HG03457 (cell line): Measurements from ENCODE around the gene MED10.

Experiments used
- ATAC-seq: cut with Tn5 transposase; IDR thresholded peaks from one replicate; pipeline ENCODE4 v1.9.1; 2021; ENCODE audit warnings: moderate number of reproducible peaks; ENCODE audit not compliant: unreplicated experiment

MED10 gene, protein sequence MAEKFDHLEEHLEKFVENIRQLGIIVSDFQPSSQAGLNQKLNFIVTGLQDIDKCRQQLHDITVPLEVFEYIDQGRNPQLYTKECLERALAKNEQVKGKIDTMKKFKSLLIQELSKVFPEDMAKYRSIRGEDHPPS

DNA sequence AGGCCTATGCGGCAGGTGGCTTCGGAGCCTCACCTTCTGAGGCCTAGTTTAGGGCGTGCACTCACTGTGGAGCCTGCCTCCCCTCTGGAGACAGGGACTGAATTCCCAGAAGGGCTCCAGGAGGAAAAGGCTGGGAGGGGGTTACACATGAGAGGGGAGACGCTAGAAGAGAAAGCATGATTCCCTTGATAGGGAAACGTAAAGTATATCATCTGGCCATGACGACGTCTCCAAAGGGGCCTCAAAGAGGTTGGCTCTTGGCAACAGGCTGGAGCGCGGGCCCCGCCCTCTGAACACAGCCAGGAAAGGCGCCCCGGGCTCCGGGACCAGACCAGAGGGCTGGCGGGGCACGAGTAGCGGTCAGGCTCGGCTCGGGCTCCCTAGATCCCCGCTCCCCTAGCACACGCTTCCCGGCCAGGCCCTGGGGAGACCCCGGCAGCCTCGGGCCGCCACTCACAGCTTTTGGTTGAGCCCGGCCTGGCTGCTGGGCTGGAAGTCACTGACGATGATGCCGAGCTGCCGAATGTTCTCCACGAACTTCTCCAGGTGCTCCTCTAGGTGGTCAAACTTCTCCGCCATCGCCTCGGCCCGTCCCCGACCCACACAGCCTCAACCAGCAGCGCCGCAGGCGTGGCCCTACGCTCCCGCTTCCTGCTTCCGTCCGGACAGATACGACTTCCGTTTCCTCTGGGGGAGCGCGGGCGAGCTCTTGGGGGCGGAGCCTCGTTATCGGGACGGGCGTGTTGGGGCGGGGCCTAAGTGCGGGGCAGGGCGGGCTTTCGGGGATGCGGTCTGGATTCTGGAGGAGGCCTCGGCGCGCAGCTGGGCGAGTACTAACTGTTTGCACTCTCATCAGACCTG lies at the start of gene MED10:
TSS of gene MED10 (minus strand) at position 643 of the 861 bp plus-strand sequence. CDS start at position 579, 64 bp downstream.
- ATAC-seq: peak; percentile 96

DNA sequence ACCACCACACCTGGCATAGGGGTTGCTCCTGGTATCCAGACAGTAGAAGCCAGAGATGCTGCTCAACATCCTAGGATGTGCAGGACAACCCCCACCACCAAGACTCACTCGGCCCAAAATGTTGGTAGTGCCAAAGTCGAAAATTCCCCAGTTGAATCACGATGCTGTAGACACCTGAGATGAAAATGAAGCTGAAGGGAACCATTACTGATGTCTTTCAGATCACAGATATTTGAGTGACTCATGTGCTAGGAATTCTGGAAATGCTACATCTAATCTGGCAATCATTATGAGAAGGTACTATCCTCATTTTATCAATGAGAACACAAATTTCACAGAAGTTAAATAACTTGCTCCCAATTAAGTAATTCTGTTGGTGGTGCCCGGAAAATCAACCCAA lies 49.3 kb upstream of the MED10 start:
- no peak for ATAC-seq

GRCh38 chr5:6424700-6425099 lies 46.4 kb upstream of the MED10 start:
- no peak for ATAC-seq

GRCh38 chr5:6424110-6424659 lies 45.8 kb upstream of the MED10 start:
- no peak for ATAC-seq

GRCh38 chr5:6423327-6424109 lies 45.2 kb upstream of the MED10 start:
- no peak for ATAC-seq

GRCh38 chr5:6419340-6419852 lies 41.0 kb upstream of the MED10 start:
- no peak for ATAC-seq

DNA sequence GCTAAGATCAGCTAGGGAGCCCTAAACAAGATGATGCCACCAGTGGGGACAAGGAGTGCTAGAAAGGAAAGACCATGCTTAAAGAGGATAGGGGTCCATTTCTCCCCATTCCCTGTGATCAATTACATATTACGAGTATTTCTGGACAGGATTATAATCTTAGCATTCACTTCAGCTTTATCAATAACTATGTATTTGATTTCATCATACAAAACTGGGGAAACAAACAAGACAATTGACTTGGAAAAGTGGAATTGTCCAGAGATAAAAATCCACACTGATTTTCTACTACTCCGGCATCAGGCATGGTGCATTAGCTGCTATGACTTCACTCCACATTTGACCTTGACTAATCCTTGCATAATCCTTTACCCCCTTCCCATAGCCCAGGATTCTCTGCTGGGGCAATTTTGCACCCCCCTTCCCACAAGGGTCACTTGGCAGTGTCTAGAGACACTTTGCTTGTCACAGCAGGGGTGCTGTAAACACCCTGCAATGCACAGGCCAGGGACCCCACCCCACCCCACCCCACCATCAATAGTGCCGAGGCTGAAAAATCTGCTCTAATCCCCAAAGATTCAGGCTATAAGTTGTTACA lies 40.4 kb upstream of the MED10 start:
- no peak for ATAC-seq

DNA sequence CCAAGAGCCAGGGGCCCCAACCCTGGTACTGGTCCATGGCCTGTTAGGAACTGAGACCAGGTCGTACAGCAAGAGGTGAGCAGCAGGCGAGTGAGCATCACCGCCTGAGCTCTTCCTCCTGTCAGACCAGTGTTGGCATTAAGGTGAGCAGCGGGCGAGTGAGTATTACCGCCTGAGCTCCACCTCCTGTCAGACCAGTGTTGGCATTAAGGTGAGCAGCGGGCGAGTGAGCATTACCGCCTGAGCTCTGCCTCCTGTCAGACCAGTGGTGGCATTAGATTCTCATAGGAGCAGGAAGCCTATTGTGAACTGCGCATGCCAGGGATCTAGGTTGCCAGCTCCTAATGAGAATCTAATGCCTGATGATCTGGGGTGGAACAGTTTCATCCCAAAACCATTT lies 39.3 kb upstream of the MED10 start:
- no peak for ATAC-seq

- no peak for ATAC-seq
Measured at GRCh38 chr5:6412811-6413210, 34.5 kb upstream of the MED10 start.

- no peak for ATAC-seq
Measured at GRCh38 chr5:6411141-6411540, 32.8 kb upstream of the MED10 start.

DNA sequence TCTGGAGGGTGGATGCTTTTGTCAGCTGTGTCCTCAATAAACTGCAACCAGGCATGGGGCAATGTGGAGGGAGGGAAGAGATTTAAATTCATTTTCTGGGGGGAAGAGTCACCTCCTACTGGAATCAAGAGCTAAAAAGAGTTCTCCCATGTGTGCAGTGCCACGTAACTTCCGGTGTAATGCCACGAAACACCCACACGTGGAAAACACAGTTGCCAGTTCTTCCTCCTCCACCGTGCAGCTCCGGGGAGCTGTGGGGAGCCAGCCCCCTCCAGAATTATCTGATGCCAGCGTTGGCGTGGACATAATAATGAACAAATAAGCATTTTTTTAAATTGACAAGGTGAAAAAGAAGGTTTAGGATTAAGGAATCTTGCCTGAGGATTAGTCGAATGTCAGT lies 32.1 kb upstream of the MED10 start:
- no peak for ATAC-seq

GRCh38 chr5:6408627-6409446 lies 30.5 kb upstream of the MED10 start:
- no peak for ATAC-seq

DNA sequence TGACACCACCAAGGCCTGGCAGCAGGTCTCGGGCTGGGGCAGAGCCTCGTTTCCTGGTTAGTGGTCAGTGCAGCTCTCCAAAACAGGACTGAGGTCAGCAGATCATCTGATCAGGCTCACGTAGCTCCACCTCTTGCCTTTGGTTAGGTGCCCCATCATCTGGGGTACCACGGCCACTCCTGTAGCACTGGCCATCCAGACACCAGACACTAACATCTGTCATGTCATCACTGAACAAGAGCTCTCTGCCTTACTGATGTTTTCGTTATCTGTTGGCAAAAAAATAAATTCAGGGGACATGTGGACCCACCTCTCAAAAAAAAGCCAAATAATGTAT lies 29.9 kb upstream of the MED10 start:
- ATAC-seq: no peak

GRCh38 chr5:6407558-6408259 lies 29.4 kb upstream of the MED10 start:
- no peak for ATAC-seq

GRCh38 chr5:6405591-6405990 lies 27.2 kb upstream of the MED10 start:
- no peak for ATAC-seq

GRCh38 chr5:6404129-6404528 lies 25.8 kb upstream of the MED10 start:
- ATAC-seq: peak; percentile 50

DNA sequence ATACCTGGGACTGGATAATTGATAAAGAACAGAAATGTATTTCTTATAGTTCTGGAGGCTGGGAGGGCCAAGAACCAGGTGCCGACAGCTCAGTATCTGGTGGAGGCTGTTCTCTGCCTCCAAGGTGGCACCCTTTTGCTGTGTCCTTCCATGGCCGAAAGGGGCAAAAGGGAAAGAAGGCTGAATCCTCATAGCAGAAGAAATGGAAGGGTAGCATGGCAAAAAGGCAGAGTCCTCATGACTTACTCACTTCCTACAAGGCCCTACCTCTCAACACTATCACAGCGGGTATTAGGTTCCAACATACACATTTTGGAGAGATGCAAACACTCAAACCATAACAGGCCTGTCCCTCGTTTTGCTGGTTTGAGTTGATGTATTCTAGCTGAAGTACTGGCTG lies 25.1 kb upstream of the MED10 start:
- no peak for ATAC-seq

DNA sequence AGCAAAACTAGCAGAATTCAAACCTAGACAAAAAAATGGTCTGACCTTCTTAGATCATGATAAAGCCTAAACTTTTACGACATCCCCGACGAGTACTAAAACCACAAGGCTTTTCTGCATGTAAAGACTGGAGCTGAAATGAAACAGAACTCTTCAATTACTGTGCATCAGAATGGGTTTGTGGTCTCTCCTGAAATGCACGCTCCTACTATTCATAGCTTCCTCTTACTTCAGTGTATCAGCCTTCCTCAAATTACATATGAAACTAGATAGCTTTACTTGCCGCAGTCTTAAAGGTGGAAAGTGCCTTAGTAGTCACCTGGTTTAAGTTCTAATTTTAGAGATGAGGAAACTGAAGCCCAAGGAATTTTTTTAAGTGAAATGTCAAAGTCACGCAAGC lies 24.6 kb upstream of the MED10 start:
- no peak for ATAC-seq

GRCh38 chr5:6401410-6401809 lies 23.1 kb upstream of the MED10 start:
- ATAC-seq: no peak
